ENCODE results near the gene AFF1. TPM values are rescaled to one million over a fixed set of nuclear protein-coding genes. Genes with fewer than 3 reads are reported as not detected.

Gene AFF1
- total RNA-seq, 6 experiments from 2014 or later = 23.8 to 39.6 (median 34.9) TPM

DNA sequence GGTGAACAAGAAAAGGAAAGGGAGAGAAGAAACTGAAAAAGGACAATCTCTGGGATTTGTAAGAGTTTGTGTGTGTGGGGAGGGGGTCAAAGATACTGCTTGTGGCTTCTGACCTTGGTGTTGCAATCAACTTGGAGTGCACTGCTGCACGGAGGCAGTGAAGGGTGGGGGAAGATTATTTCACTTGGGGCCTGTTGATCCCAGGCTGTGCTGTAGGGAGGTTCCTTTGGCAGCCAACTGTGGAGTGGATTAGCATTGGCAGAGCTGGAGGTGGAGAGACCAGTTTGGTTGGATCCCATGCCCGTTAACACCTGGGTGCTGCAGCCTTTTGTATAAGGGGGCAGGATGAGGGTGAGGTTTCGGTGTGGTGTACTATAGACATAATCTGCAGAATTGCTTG is 38.2 kb downstream of the AFF1 start:
- H3K27ac ChIP-seq = peak overlapping the region; percentile 12 to 57 (median 49)
- WGBS (ENCODE audit: insufficient coverage, low coverage, low lambda C conversion rate, missing lambda C conversion rate) = 24% methylated on average over 3 of the region's 3 CpGs
- H3K4me3 ChIP-seq = peak overlapping the region in 2 of 3 donors; percentile 14 to 20
- no peaks in the 10 kb centered on the region for H3K36me3 ChIP-seq
- intact Hi-C loops (cut with DNase I) = no loop called here
- no peaks in the 10 kb centered on the region for H3K9me3 ChIP-seq
- no peak for TF ChIP-seq POLR2A (IDR thresholded peaks at IDR 0.05)
- TF ChIP-seq, protein P1, sequence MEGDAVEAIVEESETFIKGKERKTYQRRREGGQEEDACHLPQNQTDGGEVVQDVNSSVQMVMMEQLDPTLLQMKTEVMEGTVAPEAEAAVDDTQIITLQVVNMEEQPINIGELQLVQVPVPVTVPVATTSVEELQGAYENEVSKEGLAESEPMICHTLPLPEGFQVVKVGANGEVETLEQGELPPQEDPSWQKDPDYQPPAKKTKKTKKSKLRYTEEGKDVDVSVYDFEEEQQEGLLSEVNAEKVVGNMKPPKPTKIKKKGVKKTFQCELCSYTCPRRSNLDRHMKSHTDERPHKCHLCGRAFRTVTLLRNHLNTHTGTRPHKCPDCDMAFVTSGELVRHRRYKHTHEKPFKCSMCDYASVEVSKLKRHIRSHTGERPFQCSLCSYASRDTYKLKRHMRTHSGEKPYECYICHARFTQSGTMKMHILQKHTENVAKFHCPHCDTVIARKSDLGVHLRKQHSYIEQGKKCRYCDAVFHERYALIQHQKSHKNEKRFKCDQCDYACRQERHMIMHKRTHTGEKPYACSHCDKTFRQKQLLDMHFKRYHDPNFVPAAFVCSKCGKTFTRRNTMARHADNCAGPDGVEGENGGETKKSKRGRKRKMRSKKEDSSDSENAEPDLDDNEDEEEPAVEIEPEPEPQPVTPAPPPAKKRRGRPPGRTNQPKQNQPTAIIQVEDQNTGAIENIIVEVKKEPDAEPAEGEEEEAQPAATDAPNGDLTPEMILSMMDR (IDR thresholded peaks at IDR 0.05) = no peak
- DNase-seq (peak; percentile 47 to 81 (median 81)), ATAC-seq (peak; percentile 68 to 90 (median 84))
- H3K27me3 ChIP-seq = no peaks in the 10 kb centered on the region
- peaks cover 0 to 55% (median 15%) of the 10 kb centered on the region in 4 donors for H3K4me1 ChIP-seq

- Histone ChIP-seq H3K27me3 (no peaks in the 10 kb centered on the region), H3K27ac (peak overlapping the region; percentile 12 to 57 (median 49)), H3K4me1 (peaks cover 0 to 59% (median 15%) of the 10 kb centered on the region in 4 donors), H3K36me3 (no peaks in the 10 kb centered on the region), H3K9me3 (no peaks in the 10 kb centered on the region), H3K4me3 (peak overlapping the region in 2 of 3 donors; percentile 14 to 20)
- 17% methylated on average over 4 of the region's 4 CpGs for WGBS (ENCODE audit: insufficient coverage, low coverage, low lambda C conversion rate, missing lambda C conversion rate)
- TF ChIP-seq, protein P1 (IDR thresholded peaks at IDR 0.05) = no peak
- TF ChIP-seq POLR2A (IDR thresholded peaks at IDR 0.05) = no peak
- peak; percentile 56 to 68 (median 64) for ATAC-seq
- intact Hi-C loops (cut with DNase I) = no loop called here
- DNase-seq = no peak
Observed at GRCh38 chr4:86973668-86974067, 38.9 kb downstream of the AFF1 start.

DNA sequence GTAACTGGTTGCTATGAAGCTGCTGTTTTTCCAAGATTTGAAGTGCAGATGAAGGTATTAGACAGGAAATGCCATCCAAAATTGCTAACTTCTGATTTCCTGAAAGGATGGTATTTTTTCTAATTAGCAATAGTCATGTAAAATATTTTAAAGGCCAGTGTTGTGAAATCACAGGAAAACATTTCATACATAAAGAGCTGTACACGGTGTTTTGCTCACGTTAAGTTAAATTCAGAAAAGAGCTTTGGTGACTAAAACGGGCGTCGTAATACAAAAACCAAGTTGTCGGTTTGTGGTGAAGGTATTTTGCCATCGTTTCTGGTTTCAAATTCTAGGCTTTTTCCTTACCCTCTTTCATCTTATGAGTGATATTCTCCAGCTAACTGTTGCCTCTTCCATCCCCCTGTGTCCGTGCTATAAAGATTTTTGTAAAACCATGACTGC is 39.8 kb downstream of the AFF1 start:
- WGBS (ENCODE audit: insufficient coverage, low coverage, low lambda C conversion rate, missing lambda C conversion rate) = 46% methylated on average over 8 of the region's 8 CpGs
- peak overlapping the region in 1 of 3 donors; percentile 57 for H3K27ac ChIP-seq
- no peaks in the 10 kb centered on the region for H3K36me3 ChIP-seq
- peaks cover 0 to 59% (median 15%) of the 10 kb centered on the region in 4 donors for H3K4me1 ChIP-seq
- DNase-seq = no peak
- TF ChIP-seq, protein P1 (IDR thresholded peaks at IDR 0.05) = no peak
- TF ChIP-seq POLR2A (IDR thresholded peaks at IDR 0.05) = no peak
- no peaks in the 10 kb centered on the region for H3K27me3 ChIP-seq
- no peak overlapping the region for H3K4me3 ChIP-seq
- H3K9me3 ChIP-seq = no peaks in the 10 kb centered on the region
- intact Hi-C loops (cut with DNase I) = no loop called here
- ATAC-seq = no peak

DNA sequence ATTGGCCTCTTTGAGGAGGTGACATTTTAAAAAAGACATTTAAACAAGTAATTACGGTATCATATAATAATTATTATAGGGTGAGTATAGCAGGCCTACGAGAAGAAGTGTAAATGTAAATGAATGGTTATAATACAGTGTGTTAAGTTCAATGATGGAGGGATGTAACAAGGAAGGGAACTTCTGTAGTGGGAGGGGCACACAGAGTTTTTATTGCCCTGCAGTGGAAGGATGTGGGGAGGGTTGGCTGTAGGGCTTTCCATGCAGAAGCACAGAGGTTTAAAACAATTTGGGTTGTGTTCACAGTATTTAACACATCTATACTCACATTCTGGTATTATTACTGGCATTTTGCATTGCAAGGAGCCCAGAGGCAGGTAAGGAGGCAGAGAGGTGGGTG is 41.1 kb downstream of the AFF1 start:
- 96% methylated on average over 2 of the region's 2 CpGs for WGBS (ENCODE audit: insufficient coverage, low coverage, low lambda C conversion rate, missing lambda C conversion rate)
- no peaks in the 10 kb centered on the region for H3K36me3 ChIP-seq
- intact Hi-C loops (cut with DNase I) = no loop called here
- no peak overlapping the region for H3K27ac ChIP-seq
- H3K4me1 ChIP-seq = peaks cover 0 to 50% (median 15%) of the 10 kb centered on the region in 4 donors
- H3K4me3 ChIP-seq = no peak overlapping the region
- ATAC-seq (no peak), DNase-seq (no peak)
- H3K9me3 ChIP-seq = no peaks in the 10 kb centered on the region
- H3K27me3 ChIP-seq = no peaks in the 10 kb centered on the region
- TF ChIP-seq, protein P1 (IDR thresholded peaks at IDR 0.05) = no peak
- no peak for TF ChIP-seq POLR2A (IDR thresholded peaks at IDR 0.05)
